Measurements from ENCODE around the gene ZNRF3.
A peak's percentile ranks its signal among the peaks of the same experiment; 100 is the strongest.
"Not testable (repeated sequence)": the region's sequence is repeated elsewhere in the genome, so short reads cannot be mapped to it uniquely, and the experiment has no call there.

The ZNRF3 gene

GRCh38 chr22:28906312-28906711 lies 22.9 kb downstream of the ZNRF3 start:
- DNase-seq (ENCODE audit: low read depth), result no peak
- H3K4me3 ChIP-seq (ENCODE audit: low read depth, low read length), result no peak overlapping the region
- no peak for TF ChIP-seq CTCF (IDR thresholded peaks at IDR 0.05; ENCODE audit: low read depth, low read length, missing control alignments)

- DNase-seq (ENCODE audit: low read depth), result peak; percentile 65
- no peak for TF ChIP-seq CTCF (IDR thresholded peaks at IDR 0.05; ENCODE audit: low read depth, low read length, missing control alignments)
- no peak overlapping the region for H3K4me3 ChIP-seq (ENCODE audit: low read depth, low read length)
Observed at GRCh38 chr22:28907311-28908008, 24.1 kb downstream of the ZNRF3 start.

GRCh38 chr22:28908810-28909209 lies 25.4 kb downstream of the ZNRF3 start:
- DNase-seq (ENCODE audit: low read depth); H3K4me3 ChIP-seq (ENCODE audit: low read depth, low read length): not testable (repeated sequence)

- H3K4me3 ChIP-seq (ENCODE audit: low read depth, low read length), result no peak overlapping the region
- peak; percentile 45 for DNase-seq (ENCODE audit: low read depth)
- TF ChIP-seq CTCF (IDR thresholded peaks at IDR 0.05; ENCODE audit: low read depth, low read length, missing control alignments), result no peak
Observed at GRCh38 chr22:28909375-28909774, 26.0 kb downstream of the ZNRF3 start.

GRCh38 chr22:28910569-28911303 lies 27.4 kb downstream of the ZNRF3 start:
- DNase-seq (ENCODE audit: low read depth), result no peak
- no peak for TF ChIP-seq CTCF (IDR thresholded peaks at IDR 0.05; ENCODE audit: low read depth, low read length, missing control alignments)
- H3K4me3 ChIP-seq (ENCODE audit: low read depth, low read length), result no peak overlapping the region

- no peak for DNase-seq (ENCODE audit: low read depth)
- H3K4me3 ChIP-seq (ENCODE audit: low read depth, low read length), result no peak overlapping the region
- no peak for TF ChIP-seq CTCF (IDR thresholded peaks at IDR 0.05; ENCODE audit: low read depth, low read length, missing control alignments)
Observed at GRCh38 chr22:28911304-28911690, 27.9 kb downstream of the ZNRF3 start.

- no peak for TF ChIP-seq CTCF (IDR thresholded peaks at IDR 0.05; ENCODE audit: low read depth, low read length, missing control alignments)
- H3K4me3 ChIP-seq (ENCODE audit: low read depth, low read length), result no peak overlapping the region
- DNase-seq (ENCODE audit: low read depth), result no peak
Observed at GRCh38 chr22:28911777-28912669, 28.7 kb downstream of the ZNRF3 start.

Data from GM12864 (cell line).